Measurements from ENCODE around the gene SLC17A1.
A peak's percentile ranks its signal among the peaks of the same experiment; 100 is the strongest.

Gene SLC17A1

GRCh38 chr6:25781134-25781533 is 50.7 kb downstream of the SLC17A1 start:
- no peak for TF ChIP-seq CTCF (conservative IDR thresholded peaks at IDR 0.05)
- no peak overlapping the region for H3K27ac ChIP-seq

GRCh38 chr6:25777856-25778649 is 53.8 kb downstream of the SLC17A1 start:
- TF ChIP-seq CTCF (conservative IDR thresholded peaks at IDR 0.05): no peak
- H3K27ac ChIP-seq: no peak overlapping the region

GRCh38 chr6:25777031-25777430 is 54.8 kb downstream of the SLC17A1 start:
- TF ChIP-seq CTCF (conservative IDR thresholded peaks at IDR 0.05): no peak
- H3K27ac ChIP-seq: no peak overlapping the region

GRCh38 chr6:25774120-25774715 is 57.6 kb downstream of the SLC17A1 start:
- no peak for TF ChIP-seq CTCF (conservative IDR thresholded peaks at IDR 0.05)

GRCh38 chr6:25769983-25770382 is 61.9 kb downstream of the SLC17A1 start:
- no peak overlapping the region for H3K27ac ChIP-seq
- no peak for TF ChIP-seq CTCF (conservative IDR thresholded peaks at IDR 0.05)

More at GRCh38 chr6:25774120-25774715, 57.6 kb downstream of the SLC17A1 start:
- no peak overlapping the region for H3K27ac ChIP-seq

GRCh38 chr6:25768566-25768965 is 63.3 kb downstream of the SLC17A1 start:
- H3K27ac ChIP-seq: no peak overlapping the region
- no peak for TF ChIP-seq CTCF (conservative IDR thresholded peaks at IDR 0.05)

- peak overlapping the region; percentile 20; the same call in 1 of the 2 replicates for H3K27ac ChIP-seq
- TF ChIP-seq CTCF (conservative IDR thresholded peaks at IDR 0.05): no peak
These were observed 67.2 kb downstream of the SLC17A1 start for GRCh38 chr6:25764611-25765010.
